Fibroblast of the conjunctiva (primary cell): ENCODE results near the gene IQGAP1.

Experiments used
- DNase-seq: peaks from one replicate; pipeline ENCODE4 v3.0.0-alpha.2; 2010; ENCODE audit warnings: low read depth

The IQGAP1 gene

DNA sequence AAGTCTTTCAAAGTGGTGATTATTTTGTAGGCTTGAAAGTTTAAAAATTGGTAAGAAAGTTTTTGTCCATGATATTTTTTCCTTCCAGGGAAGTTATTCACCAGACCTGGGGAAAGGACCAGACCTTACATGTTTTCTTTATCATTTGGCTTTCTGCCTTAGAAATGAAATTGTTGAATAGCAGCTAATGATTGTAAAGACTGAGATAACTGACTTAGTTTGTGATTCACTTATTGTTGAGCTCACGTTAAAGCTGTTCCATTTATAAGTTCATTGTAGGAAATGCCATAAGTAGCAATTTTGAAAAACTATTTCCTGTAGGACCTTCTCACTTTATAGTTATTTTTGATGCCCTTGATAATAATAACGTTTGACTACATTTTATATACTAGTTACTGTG is 51.9 kb downstream of the IQGAP1 start:
- DNase-seq = no peak

DNA sequence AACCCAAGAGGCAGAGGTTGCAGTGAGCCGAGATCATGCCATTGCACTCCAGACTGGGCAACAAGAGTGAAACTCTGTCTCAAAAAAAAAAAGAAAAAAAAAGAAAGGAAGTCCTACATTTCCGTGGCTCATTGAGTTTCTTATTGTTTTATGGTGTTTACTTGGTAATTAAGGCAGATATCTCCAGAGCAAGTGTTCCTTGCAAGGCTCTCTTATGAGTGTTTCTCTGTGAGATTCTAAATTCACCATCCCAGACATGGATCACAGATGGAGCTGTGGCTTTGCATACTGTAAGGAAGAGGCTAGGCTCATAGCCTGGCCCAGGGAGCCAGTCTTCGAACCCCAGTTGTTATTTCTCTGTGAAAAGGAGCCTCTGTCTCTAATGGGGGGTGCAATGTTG is 53.0 kb downstream of the IQGAP1 start:
- DNase-seq = no peak

DNA sequence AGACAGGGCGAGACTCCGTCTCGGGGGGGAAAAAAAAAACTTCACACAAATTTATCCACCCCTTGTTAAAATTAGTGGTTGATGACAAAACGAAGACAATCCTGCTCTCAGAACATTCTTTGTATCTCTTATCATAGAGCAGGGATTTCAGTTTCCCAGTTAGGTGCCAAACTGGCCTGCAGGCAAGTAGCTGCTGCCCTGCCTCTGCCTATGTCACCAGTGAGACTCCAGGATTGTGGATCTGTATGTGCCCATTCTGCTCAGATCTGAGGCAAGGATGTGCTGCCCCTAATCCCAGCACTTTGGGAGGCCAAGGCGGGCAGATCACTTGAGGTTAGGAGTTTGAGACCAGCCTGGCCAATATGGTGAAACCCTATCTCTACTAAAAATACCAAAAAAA is 54.4 kb downstream of the IQGAP1 start:
- DNase-seq = no peak

DNA sequence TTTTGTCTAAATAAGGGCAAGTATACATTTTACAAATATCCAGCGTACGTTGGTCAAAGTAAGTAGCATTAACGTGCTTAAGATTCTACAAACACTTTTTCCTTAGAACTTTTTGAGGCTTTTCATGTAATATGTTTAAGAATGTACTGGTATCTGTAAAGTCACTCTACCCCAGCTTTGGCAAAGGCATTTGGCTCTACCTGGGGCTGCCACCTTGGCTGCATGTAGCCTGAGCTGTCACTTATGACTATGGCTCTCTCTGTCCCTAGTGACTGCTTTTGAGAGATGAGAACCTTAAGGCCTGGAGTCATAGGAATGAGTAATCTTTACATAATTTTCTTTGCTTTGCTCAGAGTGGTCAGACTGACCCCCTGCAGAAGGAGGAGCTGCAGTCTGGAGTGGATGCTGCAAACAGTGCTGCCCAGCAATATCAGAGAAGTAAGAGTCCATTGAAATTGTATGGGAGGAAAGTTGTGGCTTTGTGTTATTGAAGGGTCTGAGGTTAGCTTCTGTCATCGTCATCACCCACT is 61.2 kb downstream of the IQGAP1 start:
- DNase-seq = no peak

DNA sequence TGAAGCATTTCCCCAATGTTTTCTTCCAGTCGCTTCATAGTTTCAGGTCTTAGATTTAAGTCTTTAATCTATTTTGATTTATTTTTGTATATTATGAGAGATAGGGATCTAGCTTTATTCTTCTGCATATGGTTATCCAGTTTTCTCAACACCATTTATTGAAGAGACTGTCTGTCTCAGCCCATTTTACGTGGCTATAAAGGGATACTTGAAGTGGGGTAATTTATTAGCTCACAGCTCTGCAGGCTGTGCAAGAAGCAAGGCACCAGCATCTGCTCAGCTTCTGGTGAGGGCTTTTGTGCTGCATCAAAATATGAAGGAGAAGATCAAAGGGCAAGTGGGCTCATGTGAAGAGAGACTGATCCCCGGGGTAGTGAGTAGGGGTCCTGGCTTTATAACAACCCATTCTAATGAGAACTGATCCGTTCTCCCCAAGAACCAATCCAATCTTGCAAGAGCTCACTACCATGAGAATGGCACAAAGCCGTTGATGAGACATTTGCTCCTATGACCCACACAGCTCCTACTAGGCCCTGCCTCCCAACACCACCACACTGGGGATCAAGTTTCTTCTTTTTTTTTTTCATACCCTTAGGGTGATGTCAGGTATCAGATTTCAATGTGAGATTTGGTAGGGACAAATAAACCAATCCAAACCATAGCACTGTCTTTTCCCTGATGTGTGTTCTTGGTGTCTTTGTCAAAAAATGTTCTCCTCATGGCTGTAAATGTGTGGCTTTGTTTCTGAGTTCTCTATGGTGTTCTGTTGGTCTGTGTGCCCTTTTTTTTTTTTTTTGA is 63.2 kb downstream of the IQGAP1 start:
- peak; percentile 52 for DNase-seq

DNA sequence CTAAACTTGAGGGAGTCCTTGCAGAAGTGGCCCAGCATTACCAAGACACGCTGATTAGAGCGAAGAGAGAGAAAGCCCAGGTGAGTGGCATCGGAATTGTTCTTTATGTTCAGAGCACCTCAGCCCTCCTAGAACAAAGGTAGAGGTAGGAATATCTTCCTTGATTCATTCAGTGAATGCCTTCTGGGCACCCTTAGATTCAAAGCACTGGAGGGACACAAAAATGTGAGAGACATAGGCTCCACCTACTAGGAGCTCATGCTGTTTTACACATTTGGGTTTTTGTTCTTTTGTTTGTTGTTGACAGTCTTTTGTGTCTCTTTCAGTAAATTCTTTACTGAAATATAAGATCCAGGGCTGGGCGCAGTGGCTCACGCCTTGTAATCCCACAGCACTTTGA is 68.2 kb downstream of the IQGAP1 start:
- DNase-seq = no peak

DNA sequence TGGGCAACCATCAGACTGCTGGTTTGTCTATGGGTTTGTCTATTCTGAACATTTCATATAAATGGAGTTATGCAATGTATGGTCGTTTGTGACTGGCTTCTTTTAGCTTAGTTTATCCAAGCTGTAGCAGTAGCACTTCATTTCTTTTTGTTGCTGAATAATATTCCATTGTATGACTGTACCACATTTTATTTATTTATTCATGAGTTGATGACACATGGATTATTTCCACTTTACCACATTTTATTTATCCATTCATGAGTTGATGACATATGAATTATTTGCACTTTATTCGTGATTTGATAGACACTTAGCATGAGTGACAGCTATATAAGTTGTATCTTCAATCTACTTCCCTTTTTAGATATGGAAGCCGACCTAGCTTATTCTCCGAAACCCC is 70.0 kb downstream of the IQGAP1 start:
- no peak for DNase-seq

DNA sequence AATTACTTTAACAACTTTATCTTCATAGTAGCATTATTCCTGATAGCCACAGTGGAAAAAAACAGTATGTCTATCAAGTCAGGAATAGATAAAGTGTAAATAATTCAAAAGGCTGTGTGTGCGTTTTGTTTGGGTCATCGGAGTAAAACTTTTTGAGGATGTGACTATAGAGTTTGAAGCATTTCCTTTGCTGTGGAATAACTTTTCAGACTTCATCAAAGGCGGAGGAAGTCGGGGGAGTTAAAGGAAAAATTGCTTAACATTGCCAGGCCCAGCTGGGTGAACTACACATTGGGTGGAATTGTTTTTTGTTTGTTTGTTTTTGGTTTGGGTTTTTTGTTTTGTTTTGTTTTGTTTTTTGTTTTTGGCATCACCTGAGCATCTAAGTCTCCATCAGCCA is 71.3 kb downstream of the IQGAP1 start:
- DNase-seq = no peak

DNA sequence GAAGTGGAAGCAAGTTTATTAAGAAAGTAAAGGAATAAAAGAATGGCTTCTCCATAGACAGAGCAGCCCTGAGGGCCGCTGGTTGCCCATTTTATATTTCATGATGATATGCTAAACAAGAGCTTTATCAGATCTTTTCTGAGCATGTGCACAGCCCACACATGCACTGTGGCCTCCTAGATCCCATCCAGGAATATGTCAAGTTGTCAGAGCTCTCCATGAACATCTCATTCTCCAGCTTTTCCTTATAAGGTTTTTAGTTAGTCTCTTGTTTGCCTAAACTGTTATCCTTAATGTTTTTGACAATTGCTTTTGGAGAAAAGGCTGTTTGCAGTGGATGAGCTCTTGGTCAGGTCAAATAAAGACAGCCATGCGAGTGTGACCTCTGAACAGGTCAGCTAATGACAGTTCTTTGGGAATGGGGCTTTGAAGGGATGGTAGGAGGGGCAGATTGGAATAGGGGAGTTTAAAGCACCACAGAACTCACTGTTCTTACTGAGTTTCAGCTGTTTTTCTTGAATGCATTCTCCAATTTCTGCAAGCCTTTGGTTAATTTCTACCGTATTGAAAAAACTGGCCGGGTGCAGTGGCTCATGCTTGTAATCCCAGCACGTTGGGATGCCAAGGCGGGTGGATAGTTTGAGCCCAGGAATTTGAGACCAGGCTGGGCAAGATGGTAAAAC is 72.2 kb downstream of the IQGAP1 start:
- DNase-seq = no peak

DNA sequence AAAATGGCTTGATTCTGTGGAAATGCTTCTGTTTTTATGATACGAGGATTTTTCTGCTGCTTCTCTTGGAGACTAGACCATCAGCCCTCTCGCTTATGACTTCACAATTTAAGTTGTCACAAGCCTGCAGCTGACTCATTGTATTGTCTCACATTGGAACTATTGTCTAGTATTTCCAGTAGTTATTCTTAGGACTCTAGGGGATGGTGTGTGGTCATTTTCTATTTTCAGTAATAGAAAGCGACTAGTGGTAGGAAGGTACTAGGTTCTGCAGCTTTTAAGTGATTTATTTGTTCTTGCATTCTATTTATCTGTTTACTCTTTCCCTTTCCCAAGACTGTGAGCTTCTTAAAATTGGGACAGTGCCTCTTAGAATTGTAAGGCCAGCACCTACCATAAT is 75.3 kb downstream of the IQGAP1 start:
- DNase-seq = peak; percentile 16

DNA sequence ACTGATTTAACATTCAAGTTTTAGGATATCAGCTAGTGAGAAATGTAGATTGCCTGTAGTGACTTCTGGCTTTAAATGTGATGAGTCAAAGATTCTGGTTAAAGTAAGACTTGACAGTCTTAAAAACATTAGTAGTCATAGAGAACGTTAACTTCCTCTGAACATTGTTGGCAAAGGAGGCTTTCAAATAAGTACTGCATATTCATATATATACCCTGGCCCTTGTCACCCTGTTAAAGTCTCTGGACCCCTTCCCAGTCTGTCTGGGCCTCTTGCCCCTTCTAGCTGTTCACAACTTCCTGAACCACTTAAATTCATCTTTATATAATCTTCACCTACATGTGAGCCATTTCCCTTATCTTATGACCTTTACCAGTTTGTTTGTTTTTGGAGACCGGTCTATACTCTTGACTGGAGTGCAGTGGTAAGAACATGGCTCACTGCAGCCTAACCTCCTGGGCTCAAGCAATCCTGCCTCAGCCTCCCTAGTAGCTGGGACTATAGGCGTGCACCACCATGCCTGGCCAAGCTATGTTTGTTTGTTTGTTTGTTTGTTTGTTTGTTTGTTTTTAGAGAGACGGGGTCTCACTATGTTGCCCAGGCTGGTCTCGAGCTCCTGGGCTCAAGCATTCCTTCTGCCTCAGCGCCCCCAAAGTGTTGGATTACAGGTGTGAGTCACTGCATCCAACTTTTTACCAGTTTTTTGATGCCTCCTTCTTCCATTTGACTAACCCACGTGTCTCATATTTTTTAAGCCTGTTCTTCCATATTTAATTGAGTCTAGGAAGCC is 77.3 kb downstream of the IQGAP1 start:
- peak; percentile 33 for DNase-seq

DNA sequence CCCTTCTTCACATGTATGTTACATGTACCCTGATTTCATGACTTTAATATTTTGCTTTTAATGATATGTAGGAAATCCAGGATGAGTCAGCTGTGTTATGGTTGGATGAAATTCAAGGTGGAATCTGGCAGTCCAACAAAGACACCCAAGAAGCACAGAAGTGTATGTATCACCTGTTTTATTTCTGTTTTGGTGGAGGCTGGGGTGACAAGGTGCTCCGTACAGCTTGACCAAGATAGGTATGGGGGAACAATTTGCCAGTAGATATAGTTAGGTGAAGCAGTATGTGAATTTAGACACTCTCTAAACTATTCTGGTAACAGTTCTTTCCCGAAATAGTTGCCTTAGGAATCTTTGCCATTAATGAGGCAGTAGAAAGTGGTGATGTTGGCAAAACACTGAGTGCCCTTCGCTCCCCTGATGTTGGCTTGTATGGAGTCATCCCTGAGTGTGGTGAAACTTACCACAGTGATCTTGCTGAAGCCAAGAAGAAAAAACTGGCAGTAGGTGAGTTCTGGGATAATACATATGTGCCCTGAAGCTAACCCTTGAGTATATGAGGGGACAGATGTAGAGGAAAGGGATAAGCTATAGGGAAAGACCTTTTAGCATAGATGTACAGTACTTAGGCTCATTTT is 78.0 kb downstream of the IQGAP1 start:
- DNase-seq = no peak

DNA sequence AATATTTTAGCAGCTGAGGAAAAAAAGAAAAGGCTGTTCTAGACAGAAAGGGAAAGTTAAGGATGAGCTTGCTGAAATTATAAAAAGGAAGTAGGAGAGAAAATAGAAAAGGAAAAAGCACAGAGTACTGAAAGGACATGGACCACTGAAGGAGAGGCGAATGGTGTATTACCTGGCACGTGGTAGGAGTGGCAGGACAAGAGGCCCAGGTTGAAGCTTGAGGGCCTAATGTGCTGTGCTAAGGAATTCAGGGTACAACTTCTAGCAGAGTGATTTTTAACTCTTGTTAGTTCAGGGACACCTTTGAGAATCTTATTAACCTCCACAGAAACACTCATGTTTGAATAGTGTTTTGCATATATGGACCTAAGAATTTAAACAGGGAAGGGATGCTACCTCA is 81.7 kb downstream of the IQGAP1 start:
- no peak for DNase-seq

DNA sequence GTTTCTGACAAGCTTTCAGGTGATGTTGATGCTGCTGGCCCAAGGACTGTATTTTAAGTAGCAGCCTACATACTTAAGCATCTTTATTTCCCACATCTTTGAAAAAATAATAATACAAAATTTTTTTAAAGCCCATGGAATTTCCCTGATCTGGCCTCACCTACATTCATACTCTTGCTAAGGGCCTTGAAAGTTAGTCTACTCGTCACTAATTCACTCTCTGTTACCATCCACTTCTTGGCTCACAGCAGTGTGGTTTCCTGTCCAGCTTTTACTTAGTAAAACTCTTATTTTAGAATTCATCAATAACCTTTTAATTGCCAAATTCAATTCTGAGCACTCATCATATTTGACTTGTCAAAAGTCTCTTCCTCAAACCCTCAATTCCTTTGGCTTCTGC is 82.4 kb downstream of the IQGAP1 start:
- no peak for DNase-seq

DNA sequence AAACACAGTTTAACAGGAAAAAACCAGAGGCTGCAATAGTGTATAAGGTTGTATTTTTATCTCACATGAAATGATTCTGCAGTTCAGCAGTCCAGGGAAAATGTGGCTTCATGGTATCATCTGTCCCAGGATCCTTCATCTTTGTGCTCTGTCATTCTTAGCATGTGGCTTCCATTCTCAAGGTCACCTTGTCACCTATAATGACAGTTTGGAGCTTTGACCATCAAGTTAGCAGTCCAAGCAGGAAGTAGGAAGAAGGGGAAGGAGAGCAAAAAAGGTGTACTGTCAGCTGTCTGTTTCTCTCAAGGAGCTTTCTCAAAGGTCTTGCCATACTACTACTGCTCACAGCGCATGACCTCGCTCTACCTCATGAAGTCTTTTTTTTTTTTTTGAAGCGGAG is 83.1 kb downstream of the IQGAP1 start:
- DNase-seq = no peak

DNA sequence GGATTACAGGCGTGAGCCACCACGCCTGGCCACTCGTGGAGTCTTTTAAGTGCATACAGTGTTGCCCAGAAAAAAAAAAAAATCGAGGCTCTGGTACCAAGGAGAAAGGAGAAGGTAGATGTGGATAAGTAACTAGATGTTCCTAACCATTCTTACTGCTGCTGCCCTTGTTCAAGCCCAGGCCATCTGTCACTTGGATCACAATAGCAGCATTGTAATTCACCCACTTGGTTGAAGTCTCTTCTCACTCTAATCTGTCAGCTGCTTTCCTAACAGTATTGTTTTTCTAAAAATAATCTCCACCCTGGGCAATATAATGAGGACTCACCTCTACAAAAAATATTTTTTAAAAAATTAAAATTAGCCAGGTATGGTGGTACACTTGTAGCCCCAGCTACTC is 83.7 kb downstream of the IQGAP1 start:
- no peak for DNase-seq

DNA sequence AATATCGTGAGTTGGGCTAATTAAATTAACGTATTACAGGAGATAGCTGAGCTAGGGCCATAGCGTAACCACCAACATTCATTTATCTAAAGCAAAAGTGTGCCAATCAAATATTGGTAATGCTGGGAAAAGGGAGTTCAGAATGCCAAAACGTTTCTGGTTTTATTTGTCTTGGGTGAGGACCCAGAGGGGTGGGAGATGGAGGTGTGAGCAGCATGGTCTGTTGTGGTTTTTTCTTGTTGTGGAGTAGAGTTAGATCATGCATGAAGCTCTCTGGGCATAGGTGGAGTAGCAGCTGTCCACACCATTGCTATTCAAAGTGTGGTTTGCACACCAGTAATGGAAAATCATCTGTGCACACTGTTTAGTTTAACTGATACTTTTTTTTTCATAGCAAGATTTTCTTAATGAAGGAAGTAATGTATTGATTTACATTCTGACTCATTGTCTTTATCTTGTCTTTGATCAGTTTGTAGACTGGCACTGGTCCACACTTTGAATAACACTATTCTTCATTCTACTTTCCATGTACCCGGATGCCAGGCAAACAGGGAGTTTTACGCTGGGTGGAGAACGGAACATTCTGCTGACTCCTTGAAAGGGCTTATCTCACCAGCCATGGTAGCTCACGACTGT is 90.9 kb downstream of the IQGAP1 start:
- no peak for DNase-seq

DNA sequence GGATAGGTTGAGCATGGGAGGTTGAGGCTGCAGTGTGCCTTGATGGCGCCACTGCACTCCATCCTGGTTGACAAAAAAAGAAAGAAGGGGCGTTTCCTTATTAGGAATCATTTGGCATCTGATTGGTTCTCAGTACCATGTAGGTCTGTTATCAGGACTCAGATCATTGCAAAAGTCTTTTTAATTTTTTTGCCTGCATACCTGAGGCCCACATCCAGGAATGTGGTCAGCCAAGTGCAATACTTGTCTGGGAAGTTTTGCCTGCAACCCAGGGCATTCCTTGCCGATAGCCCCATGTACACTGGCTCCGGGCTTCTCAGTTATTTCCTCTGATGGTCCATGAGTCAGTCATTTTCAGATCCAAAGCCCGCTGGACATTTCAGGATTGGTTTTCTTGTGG is 91.6 kb downstream of the IQGAP1 start:
- DNase-seq = no peak

DNA sequence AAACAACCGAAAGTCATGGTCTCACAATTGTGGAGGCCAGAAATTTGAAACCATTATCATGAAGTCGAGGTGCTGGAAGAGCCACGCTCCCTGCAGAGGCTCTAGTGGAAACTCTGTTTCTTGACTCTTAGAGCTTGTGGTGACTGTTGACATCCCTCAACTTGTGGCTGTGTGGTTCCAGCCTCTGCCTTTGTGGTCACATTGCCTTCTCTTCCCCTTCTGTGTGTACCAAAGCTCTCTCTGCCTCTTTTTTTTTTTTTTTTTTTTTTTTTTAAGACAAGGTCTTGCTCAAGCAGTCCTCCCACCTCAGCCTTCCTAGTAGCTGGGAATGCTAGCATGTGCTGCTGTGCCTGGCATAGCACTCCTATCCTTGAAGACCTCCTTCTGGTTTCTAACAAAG is 93.0 kb downstream of the IQGAP1 start:
- DNase-seq = no peak

DNA sequence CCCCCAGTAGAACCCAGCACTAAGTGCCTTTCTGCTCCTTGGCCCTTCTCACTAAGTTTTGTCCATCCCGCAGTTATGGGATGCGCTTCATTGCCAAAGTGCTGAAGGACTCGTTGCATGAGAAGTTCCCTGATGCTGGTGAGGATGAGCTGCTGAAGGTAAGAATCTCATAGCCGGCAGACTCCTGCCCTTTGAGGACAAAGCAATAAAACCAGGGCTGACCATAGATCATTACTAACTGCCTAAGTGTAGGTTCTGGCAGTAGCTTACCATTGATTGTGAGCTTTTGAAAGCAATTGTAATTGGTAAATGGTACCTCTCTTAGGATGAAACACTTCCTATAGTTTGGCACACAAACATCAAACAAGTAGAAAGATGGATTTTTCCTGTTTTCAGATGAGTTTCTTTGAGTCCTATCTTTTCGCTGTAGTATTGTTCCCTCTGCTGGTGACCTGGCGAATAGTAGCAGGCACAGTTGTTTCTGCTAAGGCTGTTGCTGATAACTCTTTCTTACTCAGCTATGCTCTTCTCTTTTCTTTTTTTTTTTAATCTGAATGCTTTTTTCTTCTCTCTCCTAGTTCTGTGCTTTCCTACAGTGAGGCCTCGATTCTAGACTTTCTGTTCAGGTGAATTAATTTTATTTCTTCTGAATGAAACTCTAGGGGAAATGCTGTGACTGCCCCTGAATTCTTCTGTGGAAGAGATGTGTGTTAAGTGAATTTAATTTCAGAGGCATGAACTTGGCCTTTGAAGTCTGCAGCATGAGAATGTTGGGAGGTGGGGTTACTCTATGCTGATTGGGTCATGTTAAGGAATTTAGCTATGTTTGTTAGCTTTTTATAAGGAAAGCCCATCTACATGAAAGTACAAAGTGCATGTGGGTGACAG is 94.3 kb downstream of the IQGAP1 start:
- peak; percentile 58 for DNase-seq

DNA sequence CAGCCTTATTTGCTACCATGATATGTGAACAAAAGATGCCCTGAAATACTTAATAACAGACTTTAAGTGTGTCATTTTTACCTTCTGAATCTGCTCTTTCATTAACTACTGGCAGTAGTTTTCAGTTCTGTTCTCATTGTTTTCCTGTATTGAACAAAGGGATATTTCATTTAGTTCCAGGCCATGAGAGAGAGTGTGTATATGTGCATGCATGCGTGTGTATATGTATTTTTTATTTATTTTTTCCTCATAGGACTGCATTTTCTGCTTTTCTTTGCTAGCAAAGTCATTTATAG is 94.9 kb downstream of the IQGAP1 start:
- DNase-seq = no peak
